ENCODE results near the gene AUTS2.

AUTS2 gene

GRCh38 chr7:69681181-69681580 lies 82.9 kb downstream of the AUTS2 start:
- H3K27ac ChIP-seq (ENCODE audit: extremely low read depth, low read depth, low read length): no peak overlapping the region
- H3K4me1 ChIP-seq (ENCODE audit: control insufficient read depth, insufficient read depth, low read length): peaks cover 31% of the 10 kb centered on the region
- no peaks in the 10 kb centered on the region for H3K9me3 ChIP-seq (ENCODE audit: control insufficient read depth, insufficient read depth, low read depth, low read length)
- ChIA-PET POLR2A (no interaction called here), CTCF (interaction anchor here (0.6 to 0.7 kb wide), 2 partner anchors 43 to 846 kb away, joined by 3 read pairs; no protein-coding TSS in a partner anchor)
- TF ChIP-seq INSM2 (tag by site-specific recombination; IDR thresholded peaks at IDR 0.05) (no peak), ZNF785 (tag by site-specific recombination; IDR thresholded peaks at IDR 0.05) (no peak), ZNF449 (tag by site-specific recombination; IDR thresholded peaks at IDR 0.05) (no peak), ZNF214 (tag by site-specific recombination; IDR thresholded peaks at IDR 0.05; ENCODE audit: borderline replicate concordance) (no peak), ZNF645 (tag by site-specific recombination; IDR thresholded peaks at IDR 0.05) (no peak), KLF10 (tag by site-specific recombination; IDR thresholded peaks at IDR 0.05) (no peak), AEBP2 (tag by site-specific recombination; IDR thresholded peaks at IDR 0.05; ENCODE audit: borderline replicate concordance) (no peak), HIC1 (tag by site-specific recombination; IDR thresholded peaks at IDR 0.05) (no peak), SETDB1 (IDR thresholded peaks at IDR 0.05; ENCODE audit: insufficient read length, low read length) (no peak)
- TF ChIP-seq, protein P1, sequence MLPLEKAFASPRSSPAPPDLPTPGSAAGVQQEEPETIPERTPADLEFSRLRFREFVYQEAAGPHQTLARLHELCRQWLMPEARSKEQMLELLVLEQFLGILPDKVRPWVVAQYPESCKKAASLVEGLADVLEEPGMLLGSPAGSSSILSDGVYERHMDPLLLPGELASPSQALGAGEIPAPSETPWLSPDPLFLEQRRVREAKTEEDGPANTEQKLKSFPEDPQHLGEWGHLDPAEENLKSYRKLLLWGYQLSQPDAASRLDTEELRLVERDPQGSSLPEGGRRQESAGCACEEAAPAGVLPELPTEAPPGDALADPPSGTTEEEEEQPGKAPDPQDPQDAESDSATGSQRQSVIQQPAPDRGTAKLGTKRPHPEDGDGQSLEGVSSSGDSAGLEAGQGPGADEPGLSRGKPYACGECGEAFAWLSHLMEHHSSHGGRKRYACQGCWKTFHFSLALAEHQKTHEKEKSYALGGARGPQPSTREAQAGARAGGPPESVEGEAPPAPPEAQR (tag by site-specific recombination; IDR thresholded peaks at IDR 0.05): no peak
- H3K4me3 ChIP-seq (ENCODE audit: low read depth, low read length): no peak overlapping the region
- no peaks in the 10 kb centered on the region for H3K36me3 ChIP-seq (ENCODE audit: control insufficient read depth in 2 of 2, insufficient read depth in 1 of 2, low read length in 2 of 2)

- Histone ChIP-seq H3K36me3 (ENCODE audit: control insufficient read depth in 2 of 2, insufficient read depth in 1 of 2, low read length in 2 of 2) (no peaks in the 10 kb centered on the region), H3K4me1 (ENCODE audit: control insufficient read depth, insufficient read depth, low read length) (peaks cover 31% of the 10 kb centered on the region), H3K4me3 (ENCODE audit: low read depth, low read length) (no peak overlapping the region), H3K27ac (ENCODE audit: extremely low read depth, low read depth, low read length) (no peak overlapping the region), H3K9me3 (ENCODE audit: control insufficient read depth, insufficient read depth, low read depth, low read length) (no peaks in the 10 kb centered on the region)
- CTCF ChIA-PET: no interaction called here
- POLR2A ChIA-PET: interaction anchor here (0.5 kb wide), 1 partner anchor 12 kb away, joined by 3 read pairs; no protein-coding TSS in a partner anchor
- no peak for TF ChIP-seq ZNF2 (tag by site-specific recombination; IDR thresholded peaks at IDR 0.05)
- TF ChIP-seq RBAK (tag by site-specific recombination; IDR thresholded peaks at IDR 0.05): no peak
- TF ChIP-seq, protein P2, sequence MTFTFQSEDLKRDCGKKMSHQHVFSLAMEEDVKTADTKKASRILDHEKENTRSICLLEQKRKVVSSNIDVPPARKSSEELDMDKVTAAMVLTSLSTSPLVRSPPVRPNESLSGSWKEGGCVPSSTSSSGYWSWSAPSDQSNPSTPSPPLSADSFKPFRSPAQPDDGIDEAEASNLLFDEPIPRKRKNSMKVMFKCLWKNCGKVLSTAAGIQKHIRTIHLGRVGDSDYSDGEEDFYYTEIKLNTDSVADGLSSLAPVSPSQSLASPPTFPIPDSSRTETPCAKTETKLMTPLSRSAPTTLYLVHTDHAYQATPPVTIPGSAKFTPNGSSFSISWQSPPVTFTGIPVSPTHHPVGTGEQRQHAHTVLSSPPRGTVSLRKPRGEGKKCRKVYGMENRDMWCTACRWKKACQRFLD (tag by site-specific recombination; IDR thresholded peaks at IDR 0.05): no peak
- no peak for TF ChIP-seq PRDM10 (tag by site-specific recombination; IDR thresholded peaks at IDR 0.05)
- TF ChIP-seq, protein P3, sequence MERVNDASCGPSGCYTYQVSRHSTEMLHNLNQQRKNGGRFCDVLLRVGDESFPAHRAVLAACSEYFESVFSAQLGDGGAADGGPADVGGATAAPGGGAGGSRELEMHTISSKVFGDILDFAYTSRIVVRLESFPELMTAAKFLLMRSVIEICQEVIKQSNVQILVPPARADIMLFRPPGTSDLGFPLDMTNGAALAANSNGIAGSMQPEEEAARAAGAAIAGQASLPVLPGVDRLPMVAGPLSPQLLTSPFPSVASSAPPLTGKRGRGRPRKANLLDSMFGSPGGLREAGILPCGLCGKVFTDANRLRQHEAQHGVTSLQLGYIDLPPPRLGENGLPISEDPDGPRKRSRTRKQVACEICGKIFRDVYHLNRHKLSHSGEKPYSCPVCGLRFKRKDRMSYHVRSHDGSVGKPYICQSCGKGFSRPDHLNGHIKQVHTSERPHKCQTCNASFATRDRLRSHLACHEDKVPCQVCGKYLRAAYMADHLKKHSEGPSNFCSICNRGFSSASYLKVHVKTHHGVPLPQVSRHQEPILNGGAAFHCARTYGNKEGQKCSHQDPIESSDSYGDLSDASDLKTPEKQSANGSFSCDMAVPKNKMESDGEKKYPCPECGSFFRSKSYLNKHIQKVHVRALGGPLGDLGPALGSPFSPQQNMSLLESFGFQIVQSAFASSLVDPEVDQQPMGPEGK (tag by site-specific recombination; IDR thresholded peaks at IDR 0.05): no peak
- TF ChIP-seq ZNF239 (tag by site-specific recombination; IDR thresholded peaks at IDR 0.05): no peak
Measured at GRCh38 chr7:69682518-69682917, 84.2 kb downstream of the AUTS2 start.
